GM23338 (cell line): ENCODE measurements around the gene HABP4.

Experiments used
- CREB1 ChIP-seq: fragments of 250-450 bp; sonication (Bioruptor Pico); IDR thresholded peaks from 2 replicates; pipeline ENCODE4 v1.5.0; 2020; ENCODE audit warnings: low read depth, mild to moderate bottlenecking, moderate library complexity
- EZH2 ChIP-seq: fragments of 200-600 bp; sonication (generic); IDR thresholded peaks from one replicate; pipeline ENCODE4 v1.8.0; 2017; ENCODE audit warnings: antibody characterized with exemption, mild to moderate bottlenecking, low read depth; ENCODE audit not compliant: unreplicated experiment
- EZH2phosphoT487 ChIP-seq: fragments of 200-600 bp; sonication (generic); IDR thresholded peaks from one replicate; pipeline ENCODE4 v1.8.1; 2018; ENCODE audit warnings: antibody characterized with exemption; ENCODE audit not compliant: unreplicated experiment
- JUNB ChIP-seq: IDR thresholded peaks from one replicate; pipeline ENCODE4 v1.6.1; 2016; ENCODE audit warnings: antibody characterized with exemption; ENCODE audit not compliant: unreplicated experiment
- NANOG ChIP-seq: IDR thresholded peaks from 2 replicates; pipeline ENCODE4 v1.6.1; 2016; ENCODE audit warnings: antibody characterized with exemption, borderline replicate concordance
- POLR2AphosphoS5 ChIP-seq: IDR thresholded peaks from 2 replicates; pipeline ENCODE4 v1.6.1; 2016; ENCODE audit warnings: antibody characterized with exemption, low read depth
- STAT1 ChIP-seq: IDR thresholded peaks from one replicate; pipeline ENCODE4 v1.6.1; 2016; ENCODE audit warnings: antibody characterized with exemption; ENCODE audit not compliant: unreplicated experiment
- ZNF114 ChIP-seq: fragments of 250-450 bp; sonication (Bioruptor Pico); IDR thresholded peaks from 2 replicates; pipeline ENCODE4 v1.5.0; 2020; ENCODE audit warnings: mild to moderate bottlenecking, moderate library complexity
- TF ChIP-seq, protein P1 (sequence below), 2 experiments: fragments of 200-600 bp in 1 of 2; sonication (generic) in 1 of 2; conservative IDR thresholded peaks; 2 replicates each; pipeline versions ENCODE4 v1.5.1 to v1.6.1; 2016 to 2017; ENCODE audit warnings: antibody characterized with exemption in 2 of 2, low read depth in 2 of 2, mild to moderate bottlenecking in 2 of 2, moderate library complexity in 1 of 2
- TF ChIP-seq, protein P2 (sequence below): IDR thresholded peaks from one replicate; pipeline ENCODE4 v1.6.1; 2018; ENCODE audit warnings: antibody characterized with exemption; ENCODE audit not compliant: unreplicated experiment
- TF ChIP-seq, protein P3 (sequence below): fragments of 250-450 bp; sonication (Bioruptor Pico); IDR thresholded peaks from 2 replicates; pipeline ENCODE4 v1.5.0; 2020; ENCODE audit warnings: mild to moderate bottlenecking, moderate library complexity

DNA sequence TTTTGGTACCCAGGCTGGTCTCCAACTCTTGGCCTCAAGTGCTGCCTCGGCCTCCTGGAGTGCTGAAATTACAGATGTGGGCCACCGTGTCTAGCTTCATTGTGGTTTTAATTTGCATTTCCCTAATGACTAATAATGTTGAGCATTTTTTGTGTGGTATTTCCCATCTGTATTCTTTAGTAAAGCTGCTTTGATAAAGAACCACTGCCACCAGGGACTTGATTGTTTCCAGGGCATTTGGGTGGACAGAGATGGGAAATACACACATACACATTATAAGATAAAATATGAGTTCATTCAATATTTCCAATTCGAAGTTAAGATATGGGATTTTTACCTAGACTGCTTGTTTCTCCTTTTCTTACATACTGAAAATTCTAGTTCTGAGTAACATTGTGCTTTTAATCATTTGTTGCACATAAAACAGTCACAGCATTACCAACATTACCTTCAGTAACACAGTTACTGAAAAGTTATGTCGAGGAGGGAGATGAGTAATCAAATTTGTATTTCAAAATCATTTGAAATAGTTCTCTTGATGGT lies 28.9 kb downstream of the HABP4 start:
- TF ChIP-seq, protein P1, sequence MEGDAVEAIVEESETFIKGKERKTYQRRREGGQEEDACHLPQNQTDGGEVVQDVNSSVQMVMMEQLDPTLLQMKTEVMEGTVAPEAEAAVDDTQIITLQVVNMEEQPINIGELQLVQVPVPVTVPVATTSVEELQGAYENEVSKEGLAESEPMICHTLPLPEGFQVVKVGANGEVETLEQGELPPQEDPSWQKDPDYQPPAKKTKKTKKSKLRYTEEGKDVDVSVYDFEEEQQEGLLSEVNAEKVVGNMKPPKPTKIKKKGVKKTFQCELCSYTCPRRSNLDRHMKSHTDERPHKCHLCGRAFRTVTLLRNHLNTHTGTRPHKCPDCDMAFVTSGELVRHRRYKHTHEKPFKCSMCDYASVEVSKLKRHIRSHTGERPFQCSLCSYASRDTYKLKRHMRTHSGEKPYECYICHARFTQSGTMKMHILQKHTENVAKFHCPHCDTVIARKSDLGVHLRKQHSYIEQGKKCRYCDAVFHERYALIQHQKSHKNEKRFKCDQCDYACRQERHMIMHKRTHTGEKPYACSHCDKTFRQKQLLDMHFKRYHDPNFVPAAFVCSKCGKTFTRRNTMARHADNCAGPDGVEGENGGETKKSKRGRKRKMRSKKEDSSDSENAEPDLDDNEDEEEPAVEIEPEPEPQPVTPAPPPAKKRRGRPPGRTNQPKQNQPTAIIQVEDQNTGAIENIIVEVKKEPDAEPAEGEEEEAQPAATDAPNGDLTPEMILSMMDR (conservative IDR thresholded peaks at IDR 0.05; ENCODE audit: low read depth in 2 of 2): no peak
- TF ChIP-seq POLR2AphosphoS5 (no peak), EZH2 (no peak), CREB1 (CRISPR knock-in tag) (no peak), EZH2phosphoT487 (no peak), ZNF114 (no peak), JUNB (no peak), NANOG (no peak), STAT1 (no peak)
- TF ChIP-seq, protein P2, sequence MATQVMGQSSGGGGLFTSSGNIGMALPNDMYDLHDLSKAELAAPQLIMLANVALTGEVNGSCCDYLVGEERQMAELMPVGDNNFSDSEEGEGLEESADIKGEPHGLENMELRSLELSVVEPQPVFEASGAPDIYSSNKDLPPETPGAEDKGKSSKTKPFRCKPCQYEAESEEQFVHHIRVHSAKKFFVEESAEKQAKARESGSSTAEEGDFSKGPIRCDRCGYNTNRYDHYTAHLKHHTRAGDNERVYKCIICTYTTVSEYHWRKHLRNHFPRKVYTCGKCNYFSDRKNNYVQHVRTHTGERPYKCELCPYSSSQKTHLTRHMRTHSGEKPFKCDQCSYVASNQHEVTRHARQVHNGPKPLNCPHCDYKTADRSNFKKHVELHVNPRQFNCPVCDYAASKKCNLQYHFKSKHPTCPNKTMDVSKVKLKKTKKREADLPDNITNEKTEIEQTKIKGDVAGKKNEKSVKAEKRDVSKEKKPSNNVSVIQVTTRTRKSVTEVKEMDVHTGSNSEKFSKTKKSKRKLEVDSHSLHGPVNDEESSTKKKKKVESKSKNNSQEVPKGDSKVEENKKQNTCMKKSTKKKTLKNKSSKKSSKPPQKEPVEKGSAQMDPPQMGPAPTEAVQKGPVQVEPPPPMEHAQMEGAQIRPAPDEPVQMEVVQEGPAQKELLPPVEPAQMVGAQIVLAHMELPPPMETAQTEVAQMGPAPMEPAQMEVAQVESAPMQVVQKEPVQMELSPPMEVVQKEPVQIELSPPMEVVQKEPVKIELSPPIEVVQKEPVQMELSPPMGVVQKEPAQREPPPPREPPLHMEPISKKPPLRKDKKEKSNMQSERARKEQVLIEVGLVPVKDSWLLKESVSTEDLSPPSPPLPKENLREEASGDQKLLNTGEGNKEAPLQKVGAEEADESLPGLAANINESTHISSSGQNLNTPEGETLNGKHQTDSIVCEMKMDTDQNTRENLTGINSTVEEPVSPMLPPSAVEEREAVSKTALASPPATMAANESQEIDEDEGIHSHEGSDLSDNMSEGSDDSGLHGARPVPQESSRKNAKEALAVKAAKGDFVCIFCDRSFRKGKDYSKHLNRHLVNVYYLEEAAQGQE: no peak
- TF ChIP-seq, protein P3, sequence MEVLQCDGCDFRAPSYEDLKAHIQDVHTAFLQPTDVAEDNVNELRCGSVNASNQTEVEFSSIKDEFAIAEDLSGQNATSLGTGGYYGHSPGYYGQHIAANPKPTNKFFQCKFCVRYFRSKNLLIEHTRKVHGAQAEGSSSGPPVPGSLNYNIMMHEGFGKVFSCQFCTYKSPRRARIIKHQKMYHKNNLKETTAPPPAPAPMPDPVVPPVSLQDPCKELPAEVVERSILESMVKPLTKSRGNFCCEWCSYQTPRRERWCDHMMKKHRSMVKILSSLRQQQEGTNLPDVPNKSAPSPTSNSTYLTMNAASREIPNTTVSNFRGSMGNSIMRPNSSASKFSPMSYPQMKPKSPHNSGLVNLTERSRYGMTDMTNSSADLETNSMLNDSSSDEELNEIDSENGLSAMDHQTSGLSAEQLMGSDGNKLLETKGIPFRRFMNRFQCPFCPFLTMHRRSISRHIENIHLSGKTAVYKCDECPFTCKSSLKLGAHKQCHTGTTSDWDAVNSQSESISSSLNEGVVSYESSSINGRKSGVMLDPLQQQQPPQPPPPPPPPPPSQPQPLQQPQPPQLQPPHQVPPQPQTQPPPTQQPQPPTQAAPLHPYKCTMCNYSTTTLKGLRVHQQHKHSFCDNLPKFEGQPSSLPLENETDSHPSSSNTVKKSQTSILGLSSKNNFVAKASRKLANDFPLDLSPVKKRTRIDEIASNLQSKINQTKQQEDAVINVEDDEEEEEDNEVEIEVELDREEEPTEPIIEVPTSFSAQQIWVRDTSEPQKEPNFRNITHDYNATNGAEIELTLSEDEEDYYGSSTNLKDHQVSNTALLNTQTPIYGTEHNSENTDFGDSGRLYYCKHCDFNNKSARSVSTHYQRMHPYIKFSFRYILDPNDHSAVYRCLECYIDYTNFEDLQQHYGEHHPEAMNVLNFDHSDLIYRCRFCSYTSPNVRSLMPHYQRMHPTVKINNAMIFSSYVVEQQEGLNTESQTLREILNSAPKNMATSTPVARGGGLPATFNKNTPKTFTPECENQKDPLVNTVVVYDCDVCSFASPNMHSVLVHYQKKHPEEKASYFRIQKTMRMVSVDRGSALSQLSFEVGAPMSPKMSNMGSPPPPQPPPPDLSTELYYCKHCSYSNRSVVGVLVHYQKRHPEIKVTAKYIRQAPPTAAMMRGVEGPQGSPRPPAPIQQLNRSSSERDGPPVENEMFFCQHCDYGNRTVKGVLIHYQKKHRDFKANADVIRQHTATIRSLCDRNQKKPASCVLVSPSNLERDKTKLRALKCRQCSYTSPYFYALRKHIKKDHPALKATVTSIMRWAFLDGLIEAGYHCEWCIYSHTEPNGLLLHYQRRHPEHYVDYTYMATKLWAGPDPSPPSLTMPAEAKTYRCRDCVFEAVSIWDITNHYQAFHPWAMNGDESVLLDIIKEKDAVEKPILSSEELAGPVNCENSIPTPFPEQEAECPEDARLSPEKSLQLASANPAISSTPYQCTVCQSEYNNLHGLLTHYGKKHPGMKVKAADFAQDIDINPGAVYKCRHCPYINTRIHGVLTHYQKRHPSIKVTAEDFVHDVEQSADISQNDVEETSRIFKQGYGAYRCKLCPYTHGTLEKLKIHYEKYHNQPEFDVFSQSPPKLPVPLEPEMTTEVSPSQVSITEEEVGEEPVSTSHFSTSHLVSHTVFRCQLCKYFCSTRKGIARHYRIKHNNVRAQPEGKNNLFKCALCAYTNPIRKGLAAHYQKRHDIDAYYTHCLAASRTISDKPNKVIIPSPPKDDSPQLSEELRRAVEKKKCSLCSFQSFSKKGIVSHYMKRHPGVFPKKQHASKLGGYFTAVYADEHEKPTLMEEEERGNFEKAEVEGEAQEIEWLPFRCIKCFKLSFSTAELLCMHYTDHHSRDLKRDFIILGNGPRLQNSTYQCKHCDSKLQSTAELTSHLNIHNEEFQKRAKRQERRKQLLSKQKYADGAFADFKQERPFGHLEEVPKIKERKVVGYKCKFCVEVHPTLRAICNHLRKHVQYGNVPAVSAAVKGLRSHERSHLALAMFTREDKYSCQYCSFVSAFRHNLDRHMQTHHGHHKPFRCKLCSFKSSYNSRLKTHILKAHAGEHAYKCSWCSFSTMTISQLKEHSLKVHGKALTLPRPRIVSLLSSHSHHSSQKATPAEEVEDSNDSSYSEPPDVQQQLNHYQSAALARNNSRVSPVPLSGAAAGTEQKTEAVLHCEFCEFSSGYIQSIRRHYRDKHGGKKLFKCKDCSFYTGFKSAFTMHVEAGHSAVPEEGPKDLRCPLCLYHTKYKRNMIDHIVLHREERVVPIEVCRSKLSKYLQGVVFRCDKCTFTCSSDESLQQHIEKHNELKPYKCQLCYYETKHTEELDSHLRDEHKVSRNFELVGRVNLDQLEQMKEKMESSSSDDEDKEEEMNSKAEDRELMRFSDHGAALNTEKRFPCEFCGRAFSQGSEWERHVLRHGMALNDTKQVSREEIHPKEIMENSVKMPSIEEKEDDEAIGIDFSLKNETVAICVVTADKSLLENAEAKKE (CRISPR knock-in tag): no peak
